Stimulated activated CD4-positive, alpha-beta T cell treated with anti-CD3 and anti-CD28 coated beads, Interleukin-1b, Interleukin-23, amount 100 ng/mL, for 24 hours (primary cell): ENCODE data around the gene ZNF398.
"Not testable (repeated sequence)": the region's sequence is repeated elsewhere in the genome, so short reads cannot be mapped to it uniquely, and the experiment has no call there.

Source experiments
- DNase-seq, 4 experiments: peaks; one replicate each; pipeline ENCODE4 v3.0.0-alpha.2; 2020; ENCODE audit warnings: low read depth in 4 of 4, low spot score in 1 of 4

ZNF398 gene

DNA sequence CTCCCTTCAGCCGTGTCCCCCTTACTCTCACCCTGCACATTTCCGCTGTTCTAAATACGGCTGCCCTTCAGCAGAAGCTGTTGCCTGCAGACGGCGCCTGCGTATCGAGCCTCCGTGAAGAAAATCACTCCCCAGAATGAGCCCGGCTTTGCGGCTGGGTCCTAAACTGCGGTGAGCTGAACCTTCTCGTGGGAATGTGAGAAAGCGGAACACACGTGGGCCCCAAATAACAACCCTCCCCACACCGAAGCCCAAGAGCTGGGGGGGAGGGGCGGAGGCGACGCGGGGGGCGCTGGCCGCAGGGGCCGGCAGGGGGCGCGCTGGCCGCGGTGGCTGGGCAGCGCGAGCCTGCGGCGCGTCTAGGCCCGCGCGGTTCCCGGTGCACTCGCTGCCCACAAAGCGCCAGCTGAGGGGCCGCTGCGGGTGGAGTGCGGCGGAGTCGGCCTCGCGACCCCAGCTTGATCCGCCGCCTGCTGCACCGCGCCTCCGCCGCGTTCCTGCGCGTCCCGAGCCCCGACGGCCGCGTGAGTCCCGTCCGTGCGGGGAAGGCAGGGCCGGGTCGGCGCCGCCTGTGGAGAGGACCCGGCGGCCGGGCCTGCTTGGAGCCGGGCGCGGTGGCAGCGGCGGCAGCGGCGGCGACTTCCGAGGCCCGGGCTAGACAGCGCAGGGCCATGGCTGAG lies at the start of gene ZNF398:
TSS of gene ZNF398 (plus strand) at position 382 of the 680 bp plus-strand sequence. CDS start at position 672, 290 bp downstream.
- peak; percentile 58 to 75 (median 63) for DNase-seq

- no peak for DNase-seq
These were observed 48.2 kb upstream of the ZNF398 start for GRCh38 chr7:149099058-149099457.

GRCh38 chr7:149100821-149101220 lies 46.4 kb upstream of the ZNF398 start:
- DNase-seq = no peak

DNA sequence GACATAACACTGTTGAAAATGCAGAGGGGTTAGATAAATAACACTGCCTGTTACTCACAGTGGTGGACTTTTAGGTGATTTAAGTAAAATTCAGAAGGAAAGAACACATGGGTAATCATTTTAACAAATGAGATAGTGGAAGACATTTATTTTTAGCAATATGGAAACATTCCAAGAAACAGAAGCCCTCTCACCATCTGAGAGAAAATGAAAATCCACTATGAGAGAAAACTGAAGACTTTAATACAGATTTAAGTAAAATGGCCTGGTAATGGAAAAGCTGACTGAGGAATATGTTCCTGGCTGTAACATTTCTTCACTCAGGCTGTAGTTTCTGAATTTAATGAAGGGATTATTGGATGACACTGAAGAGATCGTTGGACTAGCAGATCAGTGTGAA lies 44.6 kb upstream of the ZNF398 start:
- DNase-seq = no peak

GRCh38 chr7:149103424-149103823 lies 43.8 kb upstream of the ZNF398 start:
- no peak for DNase-seq

DNA sequence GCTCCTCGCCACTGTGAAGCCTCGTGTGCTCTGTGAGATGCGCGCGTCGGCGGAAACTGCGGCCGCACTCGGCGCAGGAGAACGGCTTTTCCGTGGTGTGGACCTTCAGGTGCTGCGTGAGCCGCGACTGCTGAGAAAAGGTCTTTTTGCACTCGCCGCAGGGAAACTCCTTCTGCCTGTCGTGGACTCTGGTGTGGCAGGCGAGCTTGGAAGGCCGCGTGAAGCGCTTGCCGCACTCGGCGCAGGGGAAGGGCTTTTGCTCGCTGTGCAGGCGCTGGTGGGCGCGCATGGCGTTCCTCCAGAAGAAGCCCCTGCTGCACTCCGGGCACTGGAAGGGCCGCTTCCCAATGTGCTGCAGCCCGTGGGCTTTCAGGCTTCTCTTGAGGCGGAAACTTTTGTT lies 43.0 kb upstream of the ZNF398 start:
- DNase-seq = no peak

DNA sequence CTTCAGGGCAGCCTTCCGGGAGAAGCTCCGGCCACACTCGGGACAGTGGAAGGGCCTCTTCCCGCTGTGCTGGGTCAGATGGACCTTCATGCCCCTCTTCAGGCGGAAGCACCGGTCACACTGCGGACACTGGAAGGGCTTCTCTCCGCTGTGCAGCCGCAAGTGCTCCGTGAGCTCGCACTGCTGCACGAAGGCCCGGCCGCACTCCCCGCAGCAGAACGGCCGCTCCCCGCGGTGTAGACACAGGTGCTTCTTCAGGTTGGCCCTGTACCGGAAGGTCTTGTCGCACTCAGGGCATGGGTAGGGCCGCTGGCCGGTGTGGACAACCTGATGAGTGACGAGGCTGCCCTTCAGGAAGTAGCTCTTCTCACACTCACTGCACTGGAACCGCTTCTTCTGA lies 42.5 kb upstream of the ZNF398 start:
- no peak for DNase-seq

DNA sequence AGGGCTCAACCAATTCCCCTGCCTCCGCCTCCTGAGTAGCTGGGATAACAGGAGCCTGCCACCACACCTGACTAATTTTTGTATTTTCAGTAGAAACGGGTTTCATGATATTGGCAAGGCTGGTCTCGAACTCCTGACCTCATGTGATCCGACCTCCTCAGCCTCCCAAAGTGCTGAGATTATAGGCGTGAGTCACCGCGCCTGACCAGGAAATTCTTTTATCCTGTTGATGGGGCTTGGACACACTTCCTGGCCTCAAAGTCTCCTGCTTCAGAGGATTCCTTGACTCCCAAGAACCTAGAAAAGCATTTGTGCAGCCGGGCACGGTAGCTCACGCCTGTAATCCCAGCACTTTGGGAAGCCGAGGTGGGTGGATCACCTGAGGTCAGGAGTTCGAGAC lies 37.3 kb upstream of the ZNF398 start:
- no peak for DNase-seq

GRCh38 chr7:149125189-149125862 lies 21.9 kb upstream of the ZNF398 start:
- no peak for DNase-seq

DNA sequence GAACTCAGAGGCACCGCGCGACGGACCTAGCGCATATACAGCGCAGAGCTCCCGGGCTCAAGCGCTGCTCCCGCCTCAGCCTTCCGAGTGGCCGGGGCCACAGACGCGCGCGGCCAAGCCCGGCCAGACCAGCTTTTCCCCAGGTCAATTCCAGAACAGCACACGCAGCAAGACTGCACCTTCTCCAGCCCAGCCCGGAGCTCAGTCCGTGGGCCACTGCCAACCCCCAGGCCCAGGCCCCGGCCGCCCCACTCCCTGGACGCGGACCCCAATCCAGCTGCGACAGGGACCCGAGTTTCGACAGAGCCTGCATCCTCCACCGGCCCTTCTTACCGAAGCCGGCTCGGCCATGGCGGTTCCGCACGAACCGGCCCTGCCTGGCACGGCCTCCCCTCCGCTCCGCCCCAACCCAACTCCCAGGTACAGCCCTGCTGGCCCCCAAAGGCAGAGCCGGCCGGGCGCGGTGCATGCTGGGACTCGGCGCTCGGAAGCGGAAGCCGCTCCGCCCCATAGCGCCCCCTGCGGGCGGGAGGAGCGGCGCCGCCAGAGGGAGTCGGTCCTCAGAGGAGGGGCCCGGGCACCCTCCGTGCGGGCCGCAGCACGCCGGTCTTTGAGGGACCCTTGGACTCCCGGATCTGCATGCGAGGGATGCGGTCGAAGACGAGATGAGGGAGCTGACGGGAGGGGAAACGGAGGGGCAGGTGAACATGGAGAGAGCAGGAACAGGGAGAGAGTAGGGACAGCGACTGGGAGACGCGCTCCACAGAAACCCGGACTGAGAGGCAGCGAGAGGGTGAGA lies 21.2 kb upstream of the ZNF398 start, which contains the start of gene ZNF425:
TSS of gene ZNF425 (minus strand) at position 462 of the 799 bp plus-strand sequence. CDS start at position 351, 111 bp downstream.
- DNase-seq = peak; percentile 88 to 92 (median 90)

GRCh38 chr7:149126662-149127266 lies 20.5 kb upstream of the ZNF398 start:
- DNase-seq = peak; percentile 20 to 70 (median 46)

DNA sequence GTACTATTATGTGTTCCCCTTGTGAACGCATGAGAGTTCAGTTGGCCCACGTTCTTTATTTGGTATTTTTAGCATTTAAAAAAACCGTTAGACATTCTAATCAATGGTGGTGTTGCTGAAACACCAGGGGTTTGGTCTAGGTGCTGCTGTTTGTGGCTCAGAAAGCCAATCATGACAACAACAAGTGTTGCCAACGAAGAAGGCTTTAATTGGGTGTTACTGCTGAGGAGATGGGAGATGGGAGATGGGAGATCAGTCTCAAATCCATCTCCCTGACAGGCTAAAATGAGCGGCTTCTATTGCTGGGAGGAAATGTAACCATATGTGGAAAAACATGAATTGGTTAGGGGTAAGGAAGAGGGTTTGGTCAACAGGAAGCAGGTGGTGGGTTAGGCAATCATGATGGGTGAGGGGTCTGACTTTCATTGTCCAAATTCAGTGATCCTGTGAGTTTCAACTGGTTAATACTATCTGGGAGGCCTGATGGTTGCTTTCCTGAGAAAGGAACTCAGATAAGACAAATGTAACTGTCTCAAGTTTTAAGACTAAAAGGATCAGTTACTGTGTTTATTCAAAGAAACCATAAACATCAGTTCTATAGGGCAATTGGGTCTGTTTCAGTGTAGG lies 16.6 kb upstream of the ZNF398 start:
- DNase-seq = no peak

GRCh38 chr7:149133028-149133710 lies 14.1 kb upstream of the ZNF398 start:
- no peak for DNase-seq

GRCh38 chr7:149136118-149136517 lies 11.1 kb upstream of the ZNF398 start:
- no peak for DNase-seq

DNA sequence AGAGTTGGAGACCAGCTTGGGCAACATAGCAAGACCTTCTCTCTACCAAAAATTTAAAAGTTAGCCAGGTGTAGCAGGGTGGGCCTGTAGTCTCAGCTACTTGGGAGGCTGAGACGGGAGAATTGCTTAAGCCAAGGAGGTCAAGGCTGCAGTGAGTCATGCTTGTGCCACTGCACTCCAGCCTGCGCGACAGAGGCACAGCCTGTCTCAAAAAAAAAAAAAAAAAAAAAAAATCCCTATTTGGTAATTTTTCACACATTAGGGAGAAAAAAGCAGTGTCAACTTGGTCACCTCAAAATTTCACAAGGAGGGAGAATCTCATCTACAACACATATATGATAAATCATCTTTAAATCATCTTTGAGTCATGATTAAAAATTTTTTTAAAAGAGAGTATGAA lies 6.4 kb upstream of the ZNF398 start:
- no peak for DNase-seq

DNA sequence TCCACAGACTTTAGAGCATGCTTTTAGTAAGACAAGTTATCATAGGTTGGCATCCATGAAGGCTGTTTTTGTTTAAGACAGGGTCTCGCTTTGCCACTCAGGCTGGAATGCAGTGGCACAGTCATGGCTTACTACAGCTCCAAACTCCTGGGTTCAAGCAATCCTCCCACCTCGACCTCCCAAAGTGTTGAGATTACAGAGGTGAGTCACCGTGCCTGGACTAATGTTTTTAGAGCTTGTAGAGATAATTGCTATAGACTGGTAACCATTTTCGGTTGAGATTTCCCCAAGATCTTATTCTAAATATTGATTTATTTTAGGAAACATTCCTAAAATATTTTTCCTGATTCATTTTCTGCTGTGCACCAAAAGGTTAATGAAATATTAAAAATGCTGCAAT lies 5.4 kb upstream of the ZNF398 start:
- no peak for DNase-seq

DNA sequence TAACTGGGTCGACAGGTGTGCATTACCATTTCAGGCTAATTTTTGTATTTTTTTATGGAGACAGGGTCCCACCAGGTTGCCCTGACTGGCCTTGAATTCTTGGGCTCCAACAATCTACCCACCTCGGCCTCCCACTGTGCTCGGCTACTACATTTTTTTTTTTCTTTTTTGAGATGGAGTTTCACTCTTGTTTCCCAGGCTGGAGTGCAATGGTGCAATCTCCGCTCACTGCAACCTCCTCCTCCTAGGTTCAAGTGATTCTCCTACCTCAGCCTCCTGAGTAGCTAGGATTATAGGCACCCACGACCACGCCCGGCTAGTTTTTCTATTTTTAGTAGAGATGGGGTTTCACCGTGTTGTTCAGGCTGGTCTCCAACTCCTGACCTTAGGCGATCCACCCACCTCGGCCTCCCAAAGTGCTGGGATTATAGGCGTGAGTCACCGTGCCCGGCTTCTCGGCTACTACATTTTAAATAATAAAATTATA lies 2.8 kb upstream of the ZNF398 start:
- DNase-seq = not testable (repeated sequence)

GRCh38 chr7:149145031-149145845 lies 2.0 kb upstream of the ZNF398 start:
- DNase-seq = no peak
